GM12892 (cell line): ENCODE measurements around the gene SCFD2.

ENCODE experiments used
- DNase-seq: peaks from one replicate; pipeline ENCODE4 v3.0.0; 2011; ENCODE audit not compliant: insufficient read length
- FAIRE-seq: peaks from 2 replicates; lab custom pipeline; 2011; peaks lifted over from hg19 to GRCh38; lab: Jason Lieb, UNC
- POLR2A ChIP-seq: IDR thresholded peaks from 2 replicates; pipeline ENCODE4 v1.6.1; 2011; ENCODE audit warnings: low read depth, low read length, control low read depth
- POLR2AphosphoS5 ChIP-seq: IDR thresholded peaks from 2 replicates; pipeline ENCODE4 v1.6.1; 2011; ENCODE audit warnings: low read depth, low read length, control low read depth
- TAF1 ChIP-seq: IDR thresholded peaks from 2 replicates; pipeline ENCODE4 v1.6.1; 2011; ENCODE audit warnings: low read depth, mild to moderate bottlenecking, control low read depth, low read length, borderline replicate concordance

SCFD2 gene

GRCh38 chr4:52862639-52863161 is 503.2 kb downstream of the SCFD2 start:
- DNase-seq (no peak), FAIRE-seq (no peak)
- no peak for TF ChIP-seq TAF1
- TF ChIP-seq POLR2A = no peak
- TF ChIP-seq POLR2AphosphoS5 = no peak

- TF ChIP-seq POLR2AphosphoS5 (no peak), POLR2A (no peak), TAF1 (0 out of 2 replicates have a peak, but pooled peaks have one; percentile 22)
- DNase-seq (peak; percentile 95), FAIRE-seq (peak; percentile 84)
Observed at GRCh38 chr4:52861879-52862616, 503.8 kb downstream of the SCFD2 start, which contains the start of gene RASL11B. RASL11B (plus strand) TSS chr4:52862317; CDS start chr4:52862508, 191 bp downstream.

- FAIRE-seq (peak; percentile 24), DNase-seq (no peak)
- TF ChIP-seq TAF1 (no peak), POLR2A (no peak), POLR2AphosphoS5 (no peak)
Observed at GRCh38 chr4:52861171-52861823, 504.6 kb downstream of the SCFD2 start.

GRCh38 chr4:52860361-52860760 is 505.5 kb downstream of the SCFD2 start:
- no peak for TF ChIP-seq POLR2A
- no peak for TF ChIP-seq TAF1
- no peak for TF ChIP-seq POLR2AphosphoS5
- no peak for FAIRE-seq
- no peak for DNase-seq

- TF ChIP-seq POLR2A (no peak), TAF1 (no peak)
Observed at GRCh38 chr4:52856801-52857200, 509.1 kb downstream of the SCFD2 start.

GRCh38 chr4:52853351-52853750 is 512.5 kb downstream of the SCFD2 start:
- DNase-seq = no peak
- FAIRE-seq = no peak
- TF ChIP-seq TAF1 (no peak), POLR2AphosphoS5 (no peak), POLR2A (no peak)

More at GRCh38 chr4:52856801-52857200, 509.1 kb downstream of the SCFD2 start:
- DNase-seq (no peak), FAIRE-seq (no peak)

- FAIRE-seq (no peak), DNase-seq (no peak)
- no peak for TF ChIP-seq TAF1
- no peak for TF ChIP-seq POLR2A
- TF ChIP-seq POLR2AphosphoS5 = no peak
Observed at GRCh38 chr4:52852711-52853110, 513.1 kb downstream of the SCFD2 start.

GRCh38 chr4:52852041-52852440 is 513.8 kb downstream of the SCFD2 start:
- FAIRE-seq = no peak
- no peak for DNase-seq
- TF ChIP-seq POLR2AphosphoS5 (no peak), TAF1 (no peak)

- DNase-seq (no peak), FAIRE-seq (no peak)
- TF ChIP-seq POLR2AphosphoS5 (no peak), TAF1 (no peak), POLR2A (no peak)
Observed at GRCh38 chr4:52850406-52851124, 515.3 kb downstream of the SCFD2 start.

GRCh38 chr4:52848254-52848653 is 517.6 kb downstream of the SCFD2 start:
- DNase-seq = no peak
- no peak for FAIRE-seq
- TF ChIP-seq POLR2AphosphoS5 = no peak
- no peak for TF ChIP-seq POLR2A
- no peak for TF ChIP-seq TAF1

- TF ChIP-seq POLR2AphosphoS5 = no peak
- TF ChIP-seq TAF1 = no peak
- no peak for TF ChIP-seq POLR2A
- FAIRE-seq (no peak), DNase-seq (no peak)
Observed at GRCh38 chr4:52846502-52846901, 519.4 kb downstream of the SCFD2 start.
